Spinal cord (tissue), 10 donors: Measurements from ENCODE around the gene ADAMTS15. TPM values are rescaled to one million over a fixed set of nuclear protein-coding genes. Genes with fewer than 3 reads are reported as not detected.

Experiments
- DNase-seq, 6 donors: peaks; one replicate each; pipeline versions ENCODE4 v3.0.0 to v3.0.0-alpha.2; 2013 to 2015; ENCODE audit warnings: low spot score in 6 of 6, low read depth in 4 of 6
- H3K27ac ChIP-seq: one replicate; pipeline ENCODE4 v1.5.1; 2013; ENCODE audit warnings: low read depth, low read length, control low read depth
- H3K27me3 ChIP-seq: one replicate; pipeline ENCODE4 v1.6.1; 2013; ENCODE audit warnings: low read length; ENCODE audit not compliant: control insufficient read depth, insufficient read depth
- H3K36me3 ChIP-seq: one replicate; pipeline ENCODE4 v1.6.1; 2013; ENCODE audit warnings: low read length; ENCODE audit not compliant: control insufficient read depth, insufficient read depth
- H3K4me1 ChIP-seq: one replicate; pipeline ENCODE4 v1.6.1; 2013; ENCODE audit warnings: low read length; ENCODE audit not compliant: control insufficient read depth, insufficient read depth
- H3K4me3 ChIP-seq: one replicate; pipeline ENCODE4 v1.5.1; 2013; ENCODE audit warnings: low read depth, low read length, control low read depth
- H3K9me3 ChIP-seq: one replicate; pipeline ENCODE4 v1.6.1; 2013; ENCODE audit warnings: low read length; ENCODE audit not compliant: control insufficient read depth, insufficient read depth
- WGBS: methylation state at CpG from one replicate; pipeline ENCODE4 v1.1.5; 2013; ENCODE audit warnings: missing lambda C conversion rate; ENCODE audit not compliant: insufficient coverage; 5-methylcytosine and 5-hydroxymethylcytosine counted together
- polyA plus RNA-seq, 2 donors: library from polyadenylated mRNA; unstranded; fragments of 120-200 nt; gene quantifications; one replicate each; pipeline ENCODE4 v1.2.1, GENCODE V29; 2013; ENCODE audit not compliant: insufficient read length in 2 of 2
- total RNA-seq, 2 donors: library from RNA; depleted of rRNA in 1 of 2; stranded (reverse); fragments of 120-200 nt in 1 of 2; fragments of >200 nt in 1 of 2; gene quantifications; one replicate each; pipeline versions ENCODE4 v1.2.3 to v1.2.4, GENCODE V29; 2013 to 2014
- donor health status: healthy.

Gene ADAMTS15
- total and polyA plus RNA-seq, 4 donors: 9.7 to 30.4 (median 13.7) TPM

DNA sequence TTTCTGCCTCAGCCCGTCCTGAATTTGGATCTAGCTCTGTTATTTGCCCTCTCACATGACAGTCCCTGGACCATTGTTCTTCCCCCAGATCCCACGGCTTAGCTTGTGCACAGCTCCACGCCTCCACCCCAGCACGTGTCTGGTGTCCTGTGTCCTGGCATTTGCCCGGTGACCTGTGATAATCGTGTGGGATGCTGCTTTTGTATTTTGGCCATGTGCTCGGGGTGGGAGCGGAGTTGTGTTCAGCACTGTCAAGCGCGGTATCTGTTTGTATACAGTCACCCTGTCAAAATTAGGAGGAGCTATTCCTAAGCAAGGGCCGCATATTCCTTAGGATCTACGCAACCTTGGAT lies 31.9 kb upstream of the ADAMTS15 start:
- Histone ChIP-seq H3K9me3 (no peaks in the 10 kb centered on the region), H3K27ac (no peak overlapping the region), H3K4me1 (peaks cover 20% of the 10 kb centered on the region), H3K4me3 (no peak overlapping the region), H3K36me3 (peaks cover 12% of the 10 kb centered on the region), H3K27me3 (no peaks in the 10 kb centered on the region)
- WGBS: 46% methylated on average over 10 of the region's 12 CpGs
- DNase-seq: no peak

DNA sequence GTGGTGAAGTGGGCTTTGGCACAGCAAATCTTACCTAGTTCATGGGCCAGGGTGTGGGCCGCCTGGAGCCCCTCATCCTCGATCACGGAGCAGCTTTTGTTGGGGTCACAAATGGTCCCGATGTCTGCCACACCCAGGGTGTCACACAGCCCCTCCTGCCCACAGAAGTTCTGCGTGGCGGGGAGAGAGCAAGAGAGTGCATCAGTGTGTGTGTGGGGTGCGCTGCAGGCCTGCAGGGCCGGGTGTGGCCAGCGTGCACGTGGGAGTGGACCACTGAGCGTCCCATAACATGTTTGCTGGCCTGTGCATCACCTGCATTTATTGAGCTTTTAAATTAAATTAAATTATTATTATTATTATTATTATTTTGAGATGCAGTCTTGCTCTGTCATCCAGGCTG lies 31.5 kb upstream of the ADAMTS15 start:
- H3K4me1 ChIP-seq: peaks cover 20% of the 10 kb centered on the region
- 98% methylated on average over 7 of the region's 11 CpGs for WGBS
- H3K4me3 ChIP-seq: no peak overlapping the region

DNA sequence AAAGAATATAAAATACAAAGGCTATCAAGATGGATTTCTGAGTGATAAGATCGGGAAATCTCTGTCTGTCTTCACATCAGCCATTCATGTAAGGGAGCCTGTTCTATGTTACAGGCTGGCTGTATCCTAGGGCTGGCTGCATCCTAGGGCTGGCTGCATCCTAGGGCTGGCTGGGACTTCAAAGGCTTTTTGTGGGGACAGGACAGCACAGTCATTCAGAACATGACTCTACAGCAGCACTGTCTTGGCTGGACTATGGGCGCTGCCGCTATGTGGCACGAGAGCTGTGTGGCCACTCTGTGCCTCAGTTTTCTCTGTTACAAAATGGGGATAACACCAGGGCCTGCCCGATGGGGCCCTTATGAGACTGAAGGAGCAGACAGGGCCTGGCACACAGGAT lies 30.2 kb upstream of the ADAMTS15 start:
- peaks cover 18% of the 10 kb centered on the region for H3K4me1 ChIP-seq
- H3K27ac ChIP-seq: no peak overlapping the region
- H3K36me3 ChIP-seq: peaks cover 12% of the 10 kb centered on the region
- no peaks in the 10 kb centered on the region for H3K27me3 ChIP-seq
- 78% methylated on average over 5 of the region's 5 CpGs for WGBS
- no peaks in the 10 kb centered on the region for H3K9me3 ChIP-seq
- no peak overlapping the region for H3K4me3 ChIP-seq
- peak in 1 of 6 donors; percentile 32 for DNase-seq

More for the DNA sequence above, 31.5 kb upstream of the ADAMTS15 start:
- Histone ChIP-seq H3K9me3 (no peaks in the 10 kb centered on the region), H3K27me3 (no peaks in the 10 kb centered on the region), H3K36me3 (peaks cover 12% of the 10 kb centered on the region), H3K27ac (no peak overlapping the region)
- no peak for DNase-seq

DNA sequence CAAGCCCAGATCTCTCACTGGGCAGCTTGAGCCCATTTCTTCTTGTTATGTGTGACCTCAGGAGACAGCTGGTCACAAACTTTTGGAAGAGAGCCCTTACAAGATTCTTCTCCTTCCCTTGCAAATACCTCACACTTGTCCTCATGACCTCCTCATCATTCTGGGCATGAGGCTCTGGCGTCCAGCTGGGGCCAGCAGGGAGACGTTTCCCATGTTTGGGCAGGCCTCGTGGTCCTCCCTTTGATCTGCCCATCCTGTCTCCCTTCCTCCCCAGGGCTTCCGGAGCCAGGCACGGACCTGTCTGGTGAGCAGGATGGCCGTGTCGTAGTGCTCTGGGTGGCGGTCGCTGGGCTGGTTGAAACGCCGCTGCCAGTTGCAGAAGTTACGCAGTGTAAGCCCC lies 29.7 kb upstream of the ADAMTS15 start:
- no peak overlapping the region for H3K4me3 ChIP-seq
- 65% methylated on average over 9 of the region's 12 CpGs for WGBS
- H3K9me3 ChIP-seq: no peaks in the 10 kb centered on the region
- no peak overlapping the region for H3K27ac ChIP-seq
- H3K4me1 ChIP-seq: peaks cover 15% of the 10 kb centered on the region
- peak in 1 of 6 donors; percentile 26 for DNase-seq
- peaks cover 12% of the 10 kb centered on the region for H3K36me3 ChIP-seq
- H3K27me3 ChIP-seq: no peaks in the 10 kb centered on the region

DNA sequence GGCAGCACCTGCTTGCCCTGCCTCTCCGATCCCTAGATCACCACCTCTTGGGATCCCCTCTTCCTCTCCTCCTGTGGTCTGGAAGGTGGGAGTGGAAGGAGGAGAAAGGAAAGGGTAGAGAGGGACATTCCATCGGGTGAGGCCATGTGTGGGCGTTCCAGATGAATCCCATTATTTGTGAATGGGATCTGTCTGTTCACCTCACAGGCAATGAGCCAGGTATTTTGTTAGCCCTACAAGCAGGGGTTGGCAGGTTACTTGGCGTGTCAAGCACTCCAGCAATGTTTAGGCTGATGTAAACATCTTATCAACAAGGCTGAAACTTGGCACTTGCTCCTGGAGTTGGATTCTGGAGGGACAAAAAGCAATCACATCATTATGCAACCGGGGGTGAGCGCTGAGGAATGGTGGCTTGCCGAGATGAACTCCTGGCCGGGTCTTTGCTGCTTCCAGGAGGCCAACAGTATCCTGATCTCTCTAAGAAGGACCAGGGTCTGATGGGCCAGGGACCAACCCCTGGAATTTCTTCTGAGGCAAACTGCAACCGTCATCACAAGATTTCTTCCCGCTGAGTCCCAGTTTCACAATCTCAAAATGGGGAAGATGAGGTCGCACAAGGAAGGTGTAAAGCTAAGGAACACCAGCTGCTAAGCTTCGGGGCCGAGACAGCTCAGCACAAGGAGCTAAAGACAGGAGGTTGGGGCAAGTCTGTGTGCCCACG lies 27.8 kb upstream of the ADAMTS15 start:
- Histone ChIP-seq H3K36me3 (peaks cover 6% of the 10 kb centered on the region), H3K27ac (no peak overlapping the region), H3K4me3 (no peak overlapping the region), H3K4me1 (peaks cover 18% of the 10 kb centered on the region), H3K27me3 (no peaks in the 10 kb centered on the region), H3K9me3 (no peaks in the 10 kb centered on the region)
- 87% methylated on average over 13 of the region's 14 CpGs for WGBS
- no peak for DNase-seq

DNA sequence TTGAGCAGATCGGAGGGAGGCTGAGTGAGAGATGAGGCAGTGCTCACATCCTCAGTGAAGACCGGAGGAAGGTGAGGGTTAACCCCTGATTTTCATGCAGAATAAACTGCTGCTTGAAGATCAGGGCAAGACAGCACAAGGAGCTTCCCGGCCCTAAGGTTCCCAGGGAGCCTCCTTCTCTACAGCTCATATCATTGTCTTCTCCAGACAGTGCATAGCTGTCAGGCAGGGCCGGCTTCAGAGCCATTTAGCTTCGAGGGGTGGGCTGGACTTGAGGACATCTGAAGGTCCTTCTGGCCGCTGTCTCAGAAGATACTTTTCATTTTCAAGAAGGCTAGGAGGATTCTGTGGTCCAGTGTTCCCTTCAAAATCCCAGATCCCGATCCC lies 27.3 kb upstream of the ADAMTS15 start:
- 87% methylated on average over 6 of the region's 7 CpGs for WGBS
- Histone ChIP-seq H3K4me1 (peaks cover 22% of the 10 kb centered on the region), H3K4me3 (no peak overlapping the region), H3K27ac (no peak overlapping the region), H3K36me3 (peaks cover 3% of the 10 kb centered on the region), H3K27me3 (peaks cover 3% of the 10 kb centered on the region), H3K9me3 (no peaks in the 10 kb centered on the region)
- no peak for DNase-seq

- Histone ChIP-seq H3K9me3 (no peaks in the 10 kb centered on the region), H3K4me1 (peaks cover 27% of the 10 kb centered on the region), H3K36me3 (no peaks in the 10 kb centered on the region), H3K4me3 (no peak overlapping the region), H3K27ac (no peak overlapping the region), H3K27me3 (peaks cover 8% of the 10 kb centered on the region)
- 88% methylated on average over 6 of the region's 8 CpGs for WGBS
- DNase-seq: no peak
Measured at GRCh38 chr11:130421697-130422096, 26.7 kb upstream of the ADAMTS15 start.

DNA sequence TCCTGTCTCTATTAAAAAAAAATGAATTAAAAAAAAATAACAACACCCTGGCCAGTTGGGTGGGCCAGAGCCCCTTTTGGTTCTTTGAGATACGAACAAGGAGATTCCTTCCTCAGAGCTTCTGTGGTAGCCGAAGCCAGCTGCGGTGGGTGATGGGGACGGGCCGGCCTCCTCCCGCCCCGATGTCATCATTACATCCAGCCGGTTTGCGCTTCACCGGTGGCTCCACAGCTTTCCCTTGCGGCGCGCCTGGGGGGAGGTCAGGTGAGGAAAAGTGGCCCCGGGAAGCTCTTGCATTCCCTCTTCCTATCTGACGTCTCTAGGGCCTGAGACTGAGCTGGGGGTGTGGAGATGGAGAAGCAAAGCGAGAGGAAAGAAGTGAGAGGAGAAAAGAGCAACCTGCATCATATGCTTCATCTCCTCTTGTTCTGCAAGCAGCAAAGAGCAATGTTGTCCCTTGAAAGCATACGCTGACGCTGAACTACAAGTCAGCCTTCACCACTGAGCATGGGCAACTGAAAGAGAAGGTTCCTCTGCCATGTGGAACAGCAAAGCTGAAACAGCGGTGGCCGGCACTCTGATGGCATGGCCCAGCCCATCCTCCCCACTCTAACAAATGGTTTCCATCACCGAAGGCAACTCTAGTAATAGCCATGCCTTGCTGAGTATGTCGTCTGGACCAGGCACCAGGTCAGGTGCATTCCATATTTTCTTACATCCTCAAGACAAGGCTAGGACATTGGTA lies 26.0 kb upstream of the ADAMTS15 start:
- Histone ChIP-seq H3K36me3 (no peaks in the 10 kb centered on the region), H3K27me3 (peaks cover 16% of the 10 kb centered on the region), H3K9me3 (no peaks in the 10 kb centered on the region), H3K27ac (no peak overlapping the region), H3K4me1 (peaks cover 34% of the 10 kb centered on the region), H3K4me3 (no peak overlapping the region)
- WGBS: 97% methylated on average over 7 of the region's 22 CpGs
- DNase-seq: no peak

GRCh38 chr11:130423541-130424142 lies 24.8 kb upstream of the ADAMTS15 start:
- H3K27ac ChIP-seq: no peak overlapping the region
- H3K4me1 ChIP-seq: peaks cover 32% of the 10 kb centered on the region
- no peaks in the 10 kb centered on the region for H3K9me3 ChIP-seq
- H3K27me3 ChIP-seq: peaks cover 20% of the 10 kb centered on the region
- H3K4me3 ChIP-seq: no peak overlapping the region
- 73% methylated on average over 15 of the region's 16 CpGs for WGBS
- no peak for DNase-seq
- H3K36me3 ChIP-seq: no peaks in the 10 kb centered on the region
